SK-N-MC (cell line): Measurements from ENCODE around the gene SRGN.

ENCODE experiments used
- EZH2 ChIP-seq: fragments of 200-600 bp; sonication (generic); IDR thresholded peaks from one replicate; pipeline ENCODE4 v1.6.1; 2017; ENCODE audit warnings: antibody characterized with exemption
- POLR2AphosphoS5 ChIP-seq: IDR thresholded peaks from 2 replicates; pipeline ENCODE4 v1.6.1; 2012; ENCODE audit warnings: mild to moderate bottlenecking, low read depth, low read length, borderline replicate concordance

GRCh38 chr10:69088801-69089501, 1.0 kb downstream of the SRGN start:
- TF ChIP-seq EZH2 (no peak), POLR2AphosphoS5 (no peak)
